Umbilical cord (tissue), 2 donors: ENCODE data around the gene RANBP1. TPM values are rescaled to one million over a fixed set of nuclear protein-coding genes. Genes with fewer than 3 reads are reported as not detected.

Experiments used
- DNase-seq: peaks from one replicate; pipeline ENCODE4 v3.0.0-alpha.2; 2015; ENCODE audit warnings: low spot score
- total RNA-seq: library from RNA; depleted of rRNA; stranded (reverse); fragments of >200 nt; gene quantifications from one replicate; pipeline ENCODE4 v1.2.3, GENCODE V29; 2014; ENCODE audit warnings: low replicate concordance; ENCODE audit not compliant: insufficient read depth

The RANBP1 gene
- total RNA-seq, 1 donor from 2014 or later, result 265 TPM

- no peak for DNase-seq
Observed at GRCh38 chr22:20135806-20136602, 20.1 kb downstream of the RANBP1 start.

DNA sequence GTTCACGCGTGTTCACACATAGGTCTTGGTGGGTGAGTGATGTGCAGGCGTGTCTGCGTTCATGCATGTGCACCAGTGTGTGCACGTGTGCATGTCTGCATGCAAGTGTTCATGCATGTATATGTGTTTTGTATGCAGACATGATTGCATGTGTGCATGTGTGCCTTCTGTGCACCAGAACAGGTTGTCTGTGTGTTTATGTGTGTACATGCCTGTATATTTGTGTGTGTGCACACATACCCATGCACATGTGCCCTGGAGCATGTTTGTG, 20.6 kb downstream of the RANBP1 start:
- no peak for DNase-seq

GRCh38 chr22:20137113-20137512, 21.2 kb downstream of the RANBP1 start:
- DNase-seq, result no peak

DNA sequence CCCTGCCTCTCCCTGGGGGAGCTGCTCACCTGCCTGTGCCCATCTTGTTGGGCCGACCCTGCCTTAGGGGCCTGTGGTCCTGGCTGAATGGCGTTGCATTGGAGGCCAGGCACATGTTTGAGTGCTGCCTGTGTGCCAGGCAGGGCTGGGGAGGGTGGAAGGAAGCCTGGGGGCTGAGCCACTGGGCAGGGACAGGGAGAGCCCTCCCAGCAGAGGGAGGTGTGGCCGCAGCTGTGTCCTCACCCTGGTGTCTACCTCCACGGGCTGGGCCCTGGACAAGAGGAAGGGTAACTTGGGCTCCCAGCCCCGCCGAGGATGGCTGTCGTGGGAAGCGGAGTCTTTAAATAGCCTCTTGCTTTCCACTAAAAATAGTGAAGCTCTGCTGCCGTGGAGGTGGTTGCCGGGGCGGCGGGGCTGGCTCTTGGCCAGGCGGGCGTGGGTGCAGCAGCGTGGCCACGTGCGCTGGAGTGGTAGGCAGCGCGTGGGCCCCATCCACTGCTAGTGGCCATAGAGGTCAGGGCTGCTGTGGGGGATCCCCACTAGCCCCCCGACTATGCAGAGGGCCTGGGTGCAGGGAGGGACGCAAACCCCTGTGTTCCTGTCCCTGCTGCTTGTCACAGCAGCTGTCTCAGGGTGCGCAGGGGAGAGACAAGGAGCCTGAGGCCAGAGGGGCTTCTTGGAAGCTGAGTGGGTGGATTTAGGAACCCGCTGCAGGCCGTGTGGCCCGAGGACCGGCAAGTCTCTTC, 21.9 kb downstream of the RANBP1 start:
- DNase-seq, result no peak

GRCh38 chr22:20138417-20138738, 22.5 kb downstream of the RANBP1 start:
- DNase-seq, result no peak

GRCh38 chr22:20138868-20139267, 23.0 kb downstream of the RANBP1 start:
- no peak for DNase-seq

GRCh38 chr22:20139391-20140106, 23.6 kb downstream of the RANBP1 start:
- no peak for DNase-seq

DNA sequence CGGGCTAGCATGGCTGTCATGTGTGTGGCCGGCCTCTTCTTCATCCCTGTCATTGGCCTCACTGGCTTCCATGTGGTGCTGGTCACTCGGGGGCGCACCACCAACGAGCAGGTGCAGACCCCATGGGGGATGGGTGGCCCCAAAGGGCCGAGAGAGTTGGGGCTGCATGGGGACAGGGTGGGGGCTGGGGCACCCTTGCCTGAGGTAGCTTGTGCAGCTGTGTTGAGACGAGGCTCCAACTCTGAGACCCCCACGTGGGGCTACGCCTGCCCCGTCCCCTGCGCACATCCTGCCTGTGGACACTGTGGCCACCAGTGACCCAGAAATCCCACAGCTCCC, 24.2 kb downstream of the RANBP1 start:
- no peak for DNase-seq

DNA sequence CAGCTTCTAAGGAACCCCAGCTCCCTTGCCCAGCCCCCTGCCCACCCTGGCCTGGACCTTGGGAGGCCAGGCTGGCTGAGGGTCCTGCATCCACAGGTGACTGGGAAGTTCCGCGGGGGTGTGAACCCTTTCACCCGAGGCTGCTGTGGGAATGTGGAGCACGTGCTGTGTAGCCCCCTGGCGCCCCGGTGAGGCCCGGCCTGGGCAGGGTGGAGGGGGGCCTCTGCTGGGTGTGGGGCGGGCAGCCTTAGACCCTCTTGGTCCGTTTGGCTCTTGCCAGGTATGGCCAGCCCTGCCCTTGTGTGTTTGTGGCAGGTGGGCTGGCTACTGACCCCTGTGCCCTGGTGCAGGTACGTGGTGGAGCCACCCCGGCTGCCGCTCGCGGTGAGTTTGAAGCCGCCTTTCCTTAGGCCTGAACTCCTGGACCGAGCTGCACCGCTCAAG, 24.6 kb downstream of the RANBP1 start:
- DNase-seq, result no peak

GRCh38 chr22:20141186-20142077, 25.5 kb downstream of the RANBP1 start:
- no peak for DNase-seq

DNA sequence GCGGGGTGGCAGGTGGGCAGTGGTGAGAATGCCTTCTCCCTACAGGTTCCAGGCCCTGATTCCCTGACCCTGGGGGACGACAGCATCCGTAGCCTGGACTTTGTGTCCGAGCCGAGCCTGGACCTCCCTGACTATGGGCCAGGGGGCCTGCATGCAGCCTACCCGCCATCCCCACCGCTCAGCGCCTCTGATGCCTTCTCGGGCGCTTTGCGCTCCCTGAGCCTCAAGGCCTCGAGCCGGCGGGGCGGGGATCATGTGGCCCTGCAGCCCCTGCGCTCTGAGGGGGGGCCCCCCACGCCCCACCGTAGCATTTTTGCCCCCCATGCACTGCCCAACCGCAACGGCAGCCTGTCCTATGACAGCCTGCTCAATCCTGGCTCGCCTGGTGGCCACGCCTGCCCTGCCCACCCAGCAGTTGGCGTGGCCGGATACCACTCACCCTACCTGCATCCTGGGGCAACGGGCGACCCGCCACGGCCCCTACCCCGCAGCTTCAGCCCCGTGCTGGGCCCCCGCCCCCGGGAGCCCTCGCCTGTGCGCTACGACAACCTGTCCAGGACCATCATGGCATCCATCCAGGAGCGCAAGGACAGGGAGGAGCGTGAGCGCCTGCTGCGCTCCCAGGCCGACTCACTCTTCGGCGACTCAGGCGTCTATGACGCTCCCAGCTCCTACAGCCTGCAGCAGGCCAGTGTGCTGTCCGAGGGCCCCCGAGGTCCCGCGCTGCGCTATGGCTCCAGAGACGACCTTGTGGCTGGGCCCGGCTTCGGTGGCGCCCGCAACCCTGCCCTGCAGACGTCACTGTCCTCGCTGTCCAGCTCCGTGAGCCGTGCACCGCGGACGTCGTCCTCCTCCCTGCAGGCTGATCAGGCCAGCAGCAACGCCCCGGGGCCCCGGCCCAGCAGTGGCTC, 27.1 kb downstream of the RANBP1 start:
- no peak for DNase-seq

GRCh38 chr22:20143883-20144665, 28.2 kb downstream of the RANBP1 start:
- DNase-seq, result no peak

- DNase-seq, result no peak
Observed at GRCh38 chr22:20145206-20145831, 29.4 kb downstream of the RANBP1 start.

- DNase-seq, result no peak
Observed at GRCh38 chr22:20145832-20146223, 29.9 kb downstream of the RANBP1 start.

DNA sequence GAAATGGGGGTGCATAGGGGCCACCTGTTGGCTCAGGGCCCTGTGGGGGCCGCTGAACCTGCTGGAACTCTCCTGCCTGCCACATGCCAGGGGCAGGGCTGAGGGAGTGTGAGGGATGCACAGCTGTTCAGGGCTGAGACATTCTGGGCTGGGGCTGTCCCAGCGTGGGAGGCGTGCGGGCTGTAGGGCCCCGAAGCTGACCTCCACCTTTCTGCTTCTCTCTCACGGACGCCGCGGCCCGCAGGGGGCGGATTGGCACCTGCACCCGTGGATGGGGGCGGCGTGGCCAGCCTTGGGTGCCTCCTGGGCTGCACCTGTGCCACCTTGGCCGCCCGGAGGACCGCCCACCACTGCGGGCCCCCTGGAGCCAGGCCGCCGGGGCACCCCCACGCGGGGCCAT, 30.9 kb downstream of the RANBP1 start:
- DNase-seq, result no peak

GRCh38 chr22:20147237-20147988, 31.5 kb downstream of the RANBP1 start:
- DNase-seq, result no peak

DNA sequence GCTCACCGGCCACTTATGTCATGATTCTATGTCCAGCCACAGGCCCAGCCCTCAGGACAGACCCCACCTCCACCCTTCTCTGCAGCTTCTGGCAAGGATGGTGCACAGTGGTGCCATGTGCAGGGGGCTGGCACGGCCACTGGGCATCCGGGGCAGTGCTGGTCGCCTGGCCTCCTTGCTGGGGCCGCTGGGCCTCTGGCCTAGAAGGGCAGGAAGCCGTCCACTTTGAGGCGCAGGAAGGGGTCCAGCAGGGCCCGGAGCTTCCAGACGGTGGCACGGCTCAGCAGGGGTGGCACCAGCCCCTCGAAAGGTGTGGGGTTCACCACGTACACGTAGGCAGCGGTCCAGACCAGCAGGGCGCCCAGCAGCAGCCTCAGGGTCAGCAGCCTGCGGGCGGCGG, 32.5 kb downstream of the RANBP1 start:
- DNase-seq, result no peak
